GM12874 (cell line): ENCODE results near the gene TMEM82.

Experiments
- CTCF ChIP-seq: IDR thresholded peaks from 2 replicates; pipeline ENCODE4 v1.5.1; 2011; ENCODE audit warnings: low read depth, mild to moderate bottlenecking, control low read depth, low read length, moderate library complexity; ENCODE audit not compliant: insufficient read depth

TMEM82 gene

DNA sequence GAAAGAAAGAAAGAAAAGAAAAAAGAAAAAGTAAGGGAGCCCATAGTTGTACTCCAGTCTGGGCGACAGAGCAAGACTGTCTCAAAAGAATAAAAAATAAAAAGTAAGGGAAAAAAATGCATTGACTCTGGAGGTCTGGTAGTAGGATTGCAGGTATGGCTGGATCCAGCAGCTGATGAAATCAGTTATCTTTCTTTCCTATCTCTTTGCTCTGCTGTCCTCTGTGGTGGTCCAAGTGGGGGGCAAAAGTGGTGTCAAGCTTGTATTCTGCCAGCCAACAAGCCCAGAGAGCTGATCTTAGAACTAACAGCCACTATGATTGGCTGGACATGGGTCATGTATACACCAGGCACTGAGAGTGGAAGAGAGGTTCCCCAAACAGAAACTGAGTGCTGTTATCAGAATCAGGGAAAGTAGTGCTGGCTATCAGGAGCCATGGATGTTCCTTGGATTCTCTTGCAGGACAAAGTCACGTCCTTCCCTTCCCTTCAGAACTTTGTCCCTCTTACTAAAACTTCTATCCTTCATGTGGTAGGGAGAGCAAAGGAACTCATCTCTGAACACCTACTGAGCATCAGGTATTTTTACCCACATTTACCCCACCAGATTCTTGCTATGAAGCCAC lies 12.8 kb downstream of the TMEM82 start:
- TF ChIP-seq CTCF: no peak

DNA sequence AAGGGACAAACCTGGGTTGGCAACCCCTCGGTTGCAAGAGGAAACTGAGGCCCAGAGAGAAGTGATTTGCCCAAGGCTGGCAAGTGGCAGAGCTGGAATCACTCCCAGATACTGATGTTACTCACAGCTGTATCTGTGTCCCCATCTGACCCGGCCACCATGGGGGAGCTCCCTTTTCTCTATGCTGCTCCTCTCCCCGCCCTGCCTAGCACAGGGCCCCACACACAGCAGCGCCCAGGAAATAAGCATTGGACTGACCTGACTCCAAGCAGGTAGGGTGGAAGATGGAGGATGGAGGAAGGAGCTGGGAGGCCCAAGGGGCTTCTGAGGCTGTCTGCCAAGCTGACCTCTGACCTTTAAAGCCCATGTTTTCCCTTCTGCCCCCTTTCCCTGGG lies 13.3 kb downstream of the TMEM82 start:
- no peak for TF ChIP-seq CTCF

- no peak for TF ChIP-seq CTCF
These were observed 14.1 kb downstream of the TMEM82 start for GRCh38 chr1:15756143-15757015.

DNA sequence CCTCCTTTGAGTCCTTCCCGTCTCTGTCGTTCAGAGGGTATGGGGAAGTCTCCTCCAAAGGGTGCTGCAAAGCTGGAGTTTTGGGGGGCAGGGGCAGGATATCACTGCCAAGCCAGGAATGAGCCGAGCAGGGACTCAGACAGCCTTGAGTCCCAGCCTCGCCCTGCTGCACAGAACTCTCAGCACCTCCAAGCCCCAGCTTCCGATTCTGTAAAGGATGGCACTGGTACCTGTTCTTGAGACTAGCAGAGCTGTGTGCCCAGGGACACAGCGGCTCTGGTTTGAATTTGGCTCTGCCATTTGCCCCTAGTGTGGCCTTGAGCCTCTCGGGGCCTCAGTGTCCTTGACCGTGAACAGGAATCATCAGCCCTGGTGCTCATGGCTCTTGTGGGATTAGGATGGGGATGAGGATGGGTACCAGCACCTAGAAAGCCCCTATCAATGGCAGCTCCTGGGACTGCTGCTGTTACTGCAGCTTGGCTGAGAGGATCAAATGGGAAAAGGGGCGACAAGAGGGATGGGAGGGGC lies 14.8 kb downstream of the TMEM82 start:
- no peak for TF ChIP-seq CTCF

DNA sequence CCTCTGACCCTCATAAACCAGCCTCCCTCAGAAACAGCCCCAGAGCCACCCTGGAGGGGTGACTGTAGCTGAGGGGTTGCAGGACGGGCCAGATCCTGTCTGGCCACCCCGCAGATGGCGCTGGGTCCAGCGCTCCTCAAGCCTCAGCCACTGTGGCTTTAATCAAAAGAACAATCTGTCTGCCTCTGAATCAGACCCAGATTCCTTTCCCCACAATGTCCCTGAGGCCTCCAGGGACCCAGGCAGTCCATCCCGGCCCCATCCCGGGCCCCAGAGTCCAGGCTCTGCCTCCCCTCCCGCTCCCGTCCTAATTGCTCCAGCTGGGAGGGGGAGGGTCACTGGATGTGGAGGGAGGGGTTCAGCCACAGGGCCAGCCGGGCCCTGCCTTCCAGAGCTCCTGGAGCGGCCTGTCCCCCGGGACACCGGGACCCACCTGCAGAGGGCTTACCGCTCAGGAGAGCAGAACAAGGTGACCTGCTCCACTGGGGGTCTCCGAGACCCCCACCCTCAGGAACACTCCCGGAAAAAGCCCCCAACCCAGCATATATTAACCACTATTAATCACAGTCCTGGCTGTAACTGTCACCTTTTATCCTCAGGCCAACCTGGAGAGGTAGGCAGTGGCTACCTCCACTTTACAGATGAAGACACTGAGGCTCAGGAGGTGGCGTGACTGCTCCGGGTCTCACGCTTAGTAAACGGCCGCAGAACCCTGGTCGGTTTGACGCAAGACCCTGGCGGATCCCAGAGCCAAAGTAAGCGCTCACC lies 15.5 kb downstream of the TMEM82 start:
- TF ChIP-seq CTCF: no peak

GRCh38 chr1:15758343-15758931 lies 16.1 kb downstream of the TMEM82 start, which contains the start of gene FBLIM1:
FBLIM1 (plus strand) TSS chr1:15758795; CDS start chr1:15764984, 6,189 bp downstream.
- no peak for TF ChIP-seq CTCF
